GM12891 (cell line): Measurements from ENCODE around the gene BPIFA2.

Source experiments
- DNase-seq: peaks from one replicate; pipeline ENCODE4 v3.0.0; 2011; ENCODE audit warnings: low spot score; ENCODE audit not compliant: insufficient read length
- FAIRE-seq: peaks from 2 replicates; lab custom pipeline; 2011; peaks lifted over from hg19 to GRCh38; lab: Jason Lieb, UNC
- PAX5 ChIP-seq: IDR thresholded peaks from 2 replicates; pipeline ENCODE4 v1.6.1; 2011; ENCODE audit warnings: low read length, moderate library complexity, mild to moderate bottlenecking; ENCODE audit not compliant: insufficient read depth, severe bottlenecking
- POLR2A ChIP-seq: IDR thresholded peaks from 2 replicates; pipeline ENCODE4 v1.6.1; 2011; ENCODE audit warnings: low read depth, low read length, control low read depth
- POLR2AphosphoS5 ChIP-seq: IDR thresholded peaks from 2 replicates; pipeline ENCODE4 v1.6.1; 2011; ENCODE audit warnings: low read depth, low read length, control low read depth
- POU2F2 ChIP-seq: IDR thresholded peaks from 2 replicates; pipeline ENCODE4 v1.6.1; 2011; ENCODE audit warnings: low read depth, mild to moderate bottlenecking, control low read depth, low read length, moderate library complexity
- SPI1 ChIP-seq: IDR thresholded peaks from 2 replicates; pipeline ENCODE4 v1.6.1; 2011; ENCODE audit warnings: low read depth, low read length, control low read depth
- TAF1 ChIP-seq: IDR thresholded peaks from 2 replicates; pipeline ENCODE4 v1.6.1; 2011; ENCODE audit warnings: low read depth, low read length, control low read depth

The BPIFA2 gene

DNA sequence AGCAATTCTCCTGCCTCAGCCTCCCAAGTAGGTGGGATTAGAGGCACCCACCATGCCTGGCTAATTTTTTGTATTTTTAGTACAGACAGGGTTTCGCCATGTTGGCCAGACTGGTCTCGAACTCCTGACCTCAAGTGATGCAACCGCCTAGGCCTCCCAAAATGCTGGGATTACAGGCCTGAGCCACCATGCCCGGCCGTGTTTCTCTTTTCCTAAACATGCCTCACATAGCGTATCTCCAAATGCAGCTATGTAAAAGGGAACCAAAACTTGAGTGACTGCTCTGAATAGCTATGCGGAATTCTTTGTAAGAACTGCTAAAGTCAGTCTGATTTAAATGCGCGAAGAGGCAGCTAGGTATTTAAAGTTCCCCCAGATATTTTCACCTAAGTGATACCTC lies 20.5 kb downstream of the BPIFA2 start:
- DNase-seq (no peak), FAIRE-seq (no peak)
- TF ChIP-seq POLR2A (no peak), POLR2AphosphoS5 (no peak), PAX5 (no peak), TAF1 (no peak), POU2F2 (no peak), SPI1 (no peak)

- no peak for TF ChIP-seq SPI1
- no peak for TF ChIP-seq POLR2AphosphoS5
- no peak for TF ChIP-seq PAX5
- TF ChIP-seq POU2F2 = no peak
- no peak for TF ChIP-seq POLR2A
- TF ChIP-seq TAF1 = no peak
- FAIRE-seq (no peak), DNase-seq (no peak)
Observed at GRCh38 chr20:33191484-33191883, 23.5 kb downstream of the BPIFA2 start.

DNA sequence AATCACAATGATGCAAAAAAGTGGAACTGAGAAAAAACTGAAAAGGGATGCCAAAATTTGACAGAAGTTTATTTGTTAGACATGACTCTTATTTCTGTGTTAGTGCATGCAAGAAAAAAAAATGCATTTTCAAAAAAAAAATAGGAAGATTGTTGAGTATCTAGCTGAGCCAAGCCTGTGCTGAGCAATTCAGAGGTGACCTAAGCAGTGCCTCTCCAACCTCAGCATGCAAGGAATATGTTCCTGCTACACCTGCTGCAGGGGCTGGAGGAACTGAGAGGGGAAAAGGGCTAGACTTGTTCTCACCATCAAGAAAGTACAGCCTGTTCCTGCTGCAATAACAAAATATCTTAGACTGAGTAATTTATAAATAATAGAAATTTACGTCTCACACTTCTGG lies 24.0 kb downstream of the BPIFA2 start:
- DNase-seq (no peak), FAIRE-seq (no peak)
- no peak for TF ChIP-seq POU2F2
- no peak for TF ChIP-seq PAX5
- TF ChIP-seq TAF1 = no peak
- TF ChIP-seq POLR2A = no peak
- no peak for TF ChIP-seq SPI1
- TF ChIP-seq POLR2AphosphoS5 = no peak

DNA sequence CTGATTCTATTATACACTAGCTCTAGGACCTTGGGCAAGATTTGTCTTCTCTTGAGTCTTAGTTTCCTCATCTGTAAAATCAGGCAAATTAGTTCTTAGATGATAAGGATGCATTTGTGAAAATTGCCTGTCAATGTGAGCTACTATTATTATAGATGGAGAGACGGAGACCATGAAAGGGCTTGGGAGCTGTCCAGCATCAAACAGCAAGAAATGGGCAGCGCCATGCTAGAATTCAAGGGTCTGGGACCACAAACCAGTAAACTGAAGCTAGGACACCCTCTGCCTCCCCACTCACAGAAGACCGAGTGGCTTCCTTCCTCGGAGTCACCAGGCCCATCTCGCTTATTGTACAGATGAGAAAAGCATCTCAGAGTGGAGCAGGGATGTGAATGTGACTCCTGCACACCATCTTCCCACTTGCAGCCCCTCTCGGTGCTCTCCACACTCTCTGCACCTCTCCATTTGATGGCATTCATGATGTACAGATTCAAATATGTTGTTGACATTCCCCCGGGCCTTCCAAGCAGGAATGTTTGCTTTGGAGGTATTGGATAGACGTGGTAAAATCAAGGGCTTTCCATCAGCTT lies 25.0 kb downstream of the BPIFA2 start:
- FAIRE-seq (no peak), DNase-seq (no peak)
- TF ChIP-seq POLR2AphosphoS5 (no peak), POU2F2 (no peak), PAX5 (no peak), SPI1 (no peak), POLR2A (no peak), TAF1 (no peak)

GRCh38 chr20:33199026-33199425 lies 31.1 kb downstream of the BPIFA2 start:
- FAIRE-seq (no peak), DNase-seq (no peak)
- TF ChIP-seq POU2F2 = no peak
- TF ChIP-seq TAF1 = no peak
- TF ChIP-seq POLR2A = no peak
- no peak for TF ChIP-seq POLR2AphosphoS5
- TF ChIP-seq SPI1 = no peak
- TF ChIP-seq PAX5 = no peak

- DNase-seq (no peak), FAIRE-seq (no peak)
- no peak for TF ChIP-seq TAF1
- TF ChIP-seq POLR2A = no peak
- TF ChIP-seq POLR2AphosphoS5 = no peak
- TF ChIP-seq PAX5 = no peak
- TF ChIP-seq POU2F2 = no peak
- TF ChIP-seq SPI1 = no peak
Observed at GRCh38 chr20:33202451-33202850, 34.5 kb downstream of the BPIFA2 start.

DNA sequence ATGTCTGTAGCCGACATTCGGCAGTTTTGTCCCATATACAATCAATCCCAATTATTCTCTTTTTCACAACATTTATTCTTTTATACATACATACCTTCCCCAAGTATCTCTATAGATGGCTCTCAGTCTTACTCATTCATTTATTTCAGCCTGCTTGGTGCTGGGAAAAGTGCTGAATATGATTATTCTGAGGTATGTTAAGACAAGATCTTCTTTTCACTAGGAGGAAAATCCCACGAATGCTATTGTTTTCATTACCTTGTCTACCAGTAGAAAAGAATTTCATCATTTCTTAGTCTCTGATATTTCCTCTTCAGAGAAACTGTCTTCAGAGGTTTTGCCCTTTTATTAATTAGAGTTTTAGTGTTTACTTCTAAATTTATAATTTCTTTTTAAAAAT lies 35.5 kb downstream of the BPIFA2 start:
- no peak for TF ChIP-seq POLR2AphosphoS5
- no peak for TF ChIP-seq SPI1
- TF ChIP-seq TAF1 = no peak
- no peak for TF ChIP-seq POLR2A
- no peak for TF ChIP-seq PAX5
- no peak for TF ChIP-seq POU2F2
- no peak for DNase-seq
- FAIRE-seq = no peak

DNA sequence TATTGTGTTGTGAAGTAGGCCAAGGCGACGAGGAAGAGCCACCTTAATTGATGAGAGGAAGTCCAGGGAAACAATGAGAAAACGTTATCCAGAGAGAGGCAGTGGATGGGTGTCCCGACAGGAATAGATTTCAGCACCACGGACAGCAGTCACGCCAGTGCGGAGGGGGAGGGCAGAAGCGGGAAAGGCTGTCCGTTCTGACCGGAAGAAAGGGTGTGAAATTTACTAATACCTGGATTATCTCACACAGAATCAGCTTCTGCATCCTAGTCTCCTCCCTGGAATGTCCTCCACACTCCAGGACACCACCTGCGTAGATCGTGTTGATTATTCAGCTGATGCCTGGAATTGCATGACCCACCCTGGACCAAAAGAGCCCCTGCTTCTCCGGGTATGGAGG lies 41.8 kb downstream of the BPIFA2 start:
- TF ChIP-seq TAF1 (no peak), SPI1 (no peak), POLR2A (no peak), POU2F2 (no peak), POLR2AphosphoS5 (no peak), PAX5 (no peak)
- DNase-seq = peak; percentile 24
- FAIRE-seq = peak; percentile 80

GRCh38 chr20:33210371-33210770 lies 42.4 kb downstream of the BPIFA2 start:
- no peak for TF ChIP-seq POLR2AphosphoS5
- TF ChIP-seq POLR2A = no peak
- no peak for TF ChIP-seq POU2F2
- TF ChIP-seq TAF1 = no peak
- TF ChIP-seq SPI1 = no peak
- no peak for TF ChIP-seq PAX5
- FAIRE-seq (no peak), DNase-seq (no peak)

GRCh38 chr20:33211817-33212424 lies 44.0 kb downstream of the BPIFA2 start:
- FAIRE-seq = peak; percentile 78
- peak; percentile 24 for DNase-seq
- TF ChIP-seq PAX5 (no peak), POU2F2 (no peak), POLR2AphosphoS5 (no peak), TAF1 (no peak), POLR2A (no peak), SPI1 (no peak)
